Measurements from ENCODE around the gene NCK2.

NCK2 gene

DNA sequence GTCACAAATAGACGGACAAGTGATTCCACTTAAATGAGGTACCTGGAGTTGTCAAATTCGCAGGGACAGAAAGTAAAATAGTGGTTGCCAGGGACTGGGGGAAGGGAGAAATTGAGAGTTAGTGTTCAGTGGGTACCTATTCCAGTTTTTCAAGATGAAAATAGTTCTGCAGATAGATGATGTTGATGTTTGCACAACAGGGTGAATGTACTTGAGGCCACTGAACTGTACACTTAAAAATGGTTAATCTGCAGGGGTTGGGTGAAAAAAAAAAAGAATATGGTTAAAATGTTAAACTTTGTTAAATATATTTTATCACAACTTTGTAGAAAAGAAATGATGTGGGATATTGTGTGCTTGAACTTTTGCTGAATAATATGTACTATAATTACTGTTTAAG lies 102.3 kb downstream of the NCK2 start:
- DNase-seq (ENCODE audit: low spot score), result no peak

DNA sequence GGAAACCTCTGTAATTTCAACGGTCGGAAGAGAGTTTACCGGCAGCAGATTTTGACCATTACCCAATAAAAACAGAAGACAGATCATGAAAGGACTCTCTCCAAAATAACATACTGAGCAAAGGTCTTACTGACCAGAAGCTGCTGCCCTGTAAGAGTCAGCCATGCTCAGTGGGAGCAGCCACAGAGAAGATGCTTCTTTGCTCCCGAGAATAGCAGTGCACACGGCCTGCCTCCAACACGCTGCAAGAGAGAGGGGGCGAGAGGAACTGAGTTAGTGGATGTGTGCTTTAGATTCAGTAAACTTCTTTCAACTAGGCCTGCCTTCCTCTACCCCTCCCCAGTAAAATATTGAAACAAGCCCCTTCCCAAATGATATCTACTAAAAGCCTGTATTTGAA lies 103.7 kb downstream of the NCK2 start:
- DNase-seq (ENCODE audit: low spot score), result no peak

DNA sequence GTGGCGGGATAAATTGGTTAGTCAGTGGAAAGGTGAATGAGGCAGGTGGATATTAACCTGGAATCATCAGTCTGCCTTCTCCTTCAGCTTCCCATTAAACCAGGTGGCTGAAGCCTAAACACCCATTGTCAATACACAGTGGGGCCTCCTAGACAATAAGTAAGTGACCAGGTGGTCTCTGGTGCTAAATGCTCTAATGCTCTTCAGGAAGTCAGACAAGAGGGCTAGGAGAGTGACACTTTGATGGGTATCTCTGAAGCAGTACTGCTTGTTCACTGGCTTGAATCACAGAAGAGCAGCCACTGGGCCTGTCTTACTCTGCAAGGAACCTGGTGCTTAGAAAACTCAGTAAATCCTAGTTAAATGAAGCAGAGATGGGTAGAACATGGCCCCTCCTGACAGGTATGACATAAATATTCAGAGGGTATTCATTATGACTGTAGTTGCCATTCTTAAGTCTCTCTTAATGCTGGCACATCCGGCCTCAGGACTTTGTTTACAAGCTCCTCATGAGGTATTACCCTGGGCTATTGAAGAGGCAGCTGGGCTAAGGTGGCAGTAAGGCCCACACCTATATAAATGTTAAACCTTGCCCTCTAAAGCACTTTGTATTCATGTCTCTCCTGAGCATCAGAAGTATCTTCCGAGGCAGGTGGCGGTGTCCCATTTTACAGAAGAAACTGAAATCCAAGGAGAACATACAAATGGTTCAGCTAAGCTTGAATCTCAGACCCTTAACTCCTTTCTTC lies 104.9 kb downstream of the NCK2 start:
- no peak for DNase-seq (ENCODE audit: low spot score)

DNA sequence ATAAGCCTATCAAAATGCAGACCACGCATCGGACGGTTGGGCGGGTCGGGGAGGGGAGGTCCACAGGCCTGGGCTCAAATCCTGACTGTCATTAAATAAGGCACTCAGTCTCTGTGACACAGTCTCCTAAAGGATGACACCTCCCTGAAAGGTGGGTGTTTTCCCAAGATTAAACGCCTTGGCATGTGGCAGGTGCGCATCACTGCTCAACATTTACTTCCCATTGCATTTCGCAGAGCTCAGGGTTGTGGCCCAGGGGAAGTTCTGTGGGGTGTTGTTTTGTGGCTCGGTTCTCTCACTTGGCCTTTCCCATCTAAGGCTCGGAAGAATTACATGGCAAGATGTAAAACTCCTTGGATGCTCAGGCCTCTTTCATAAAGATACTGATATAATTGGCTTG lies 107.4 kb downstream of the NCK2 start:
- DNase-seq (ENCODE audit: low spot score), result no peak

DNA sequence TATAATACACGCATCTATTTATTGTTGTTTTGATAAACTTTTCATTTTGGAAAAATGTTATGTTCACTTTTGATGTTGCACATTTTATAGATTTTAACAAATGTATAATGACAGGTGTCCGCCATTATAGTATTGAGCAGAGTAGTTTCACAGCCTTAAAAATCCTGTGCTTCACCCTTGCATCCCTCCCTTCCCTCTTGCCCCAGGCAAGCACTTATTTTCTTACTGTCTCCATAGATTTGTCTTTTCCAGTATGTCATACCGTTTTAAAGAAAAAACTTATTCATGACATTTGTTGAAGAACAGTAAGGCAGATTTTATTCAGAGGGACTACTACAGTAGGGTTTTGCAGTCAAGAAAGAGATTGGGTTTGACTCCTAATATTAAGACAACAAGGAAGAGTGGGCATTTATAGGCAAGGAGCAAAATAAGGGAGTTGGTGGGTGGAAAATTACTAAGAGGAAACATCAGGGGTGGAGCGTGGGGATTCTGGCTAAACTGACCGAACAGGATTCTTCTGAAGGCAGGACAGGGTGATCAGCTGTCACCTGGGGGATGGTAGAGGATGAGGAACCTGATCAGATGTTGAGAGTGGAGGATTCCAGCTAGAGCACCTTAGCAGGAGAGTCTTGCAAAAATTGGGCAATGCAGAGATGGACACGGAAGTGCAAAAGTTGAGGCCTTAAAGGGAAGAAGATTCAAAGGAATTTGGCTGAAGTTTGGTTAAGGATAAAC lies 108.8 kb downstream of the NCK2 start:
- no peak for DNase-seq (ENCODE audit: low spot score)

DNA sequence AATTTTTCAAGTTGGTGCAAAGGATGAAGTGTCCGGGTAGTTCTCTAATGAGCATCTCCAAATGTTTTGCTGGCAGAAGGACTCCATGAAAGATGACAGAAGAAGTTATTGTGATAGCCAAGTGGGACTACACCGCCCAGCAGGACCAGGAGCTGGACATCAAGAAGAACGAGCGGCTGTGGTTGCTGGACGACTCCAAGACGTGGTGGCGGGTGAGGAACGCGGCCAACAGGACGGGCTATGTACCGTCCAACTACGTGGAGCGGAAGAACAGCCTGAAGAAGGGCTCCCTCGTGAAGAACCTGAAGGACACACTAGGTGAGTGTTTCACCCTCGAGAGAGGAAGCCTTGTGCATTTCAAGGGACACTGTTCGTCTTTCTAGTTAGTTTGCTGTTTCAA lies 110.3 kb downstream of the NCK2 start:
- no peak for DNase-seq (ENCODE audit: low spot score)

DNA sequence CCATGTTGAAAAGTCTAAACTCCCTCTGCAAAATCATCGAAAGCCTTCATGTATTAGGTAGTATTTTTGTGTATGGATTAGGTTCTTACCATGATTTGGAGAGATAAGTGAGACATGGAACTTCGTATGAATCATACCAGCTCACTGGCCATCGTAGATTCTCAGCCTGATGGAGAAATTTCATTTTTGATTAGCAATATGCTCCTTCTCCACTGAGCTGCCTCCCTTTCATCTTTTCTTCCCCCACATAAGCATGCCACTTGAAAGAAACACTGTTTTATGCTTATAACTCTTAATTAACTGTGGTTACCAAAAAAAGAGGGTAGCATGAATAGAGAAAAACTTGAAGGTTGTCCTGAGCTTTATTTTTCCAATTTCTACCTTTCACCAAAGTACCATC lies 111.9 kb downstream of the NCK2 start:
- DNase-seq (ENCODE audit: low spot score), result no peak

DNA sequence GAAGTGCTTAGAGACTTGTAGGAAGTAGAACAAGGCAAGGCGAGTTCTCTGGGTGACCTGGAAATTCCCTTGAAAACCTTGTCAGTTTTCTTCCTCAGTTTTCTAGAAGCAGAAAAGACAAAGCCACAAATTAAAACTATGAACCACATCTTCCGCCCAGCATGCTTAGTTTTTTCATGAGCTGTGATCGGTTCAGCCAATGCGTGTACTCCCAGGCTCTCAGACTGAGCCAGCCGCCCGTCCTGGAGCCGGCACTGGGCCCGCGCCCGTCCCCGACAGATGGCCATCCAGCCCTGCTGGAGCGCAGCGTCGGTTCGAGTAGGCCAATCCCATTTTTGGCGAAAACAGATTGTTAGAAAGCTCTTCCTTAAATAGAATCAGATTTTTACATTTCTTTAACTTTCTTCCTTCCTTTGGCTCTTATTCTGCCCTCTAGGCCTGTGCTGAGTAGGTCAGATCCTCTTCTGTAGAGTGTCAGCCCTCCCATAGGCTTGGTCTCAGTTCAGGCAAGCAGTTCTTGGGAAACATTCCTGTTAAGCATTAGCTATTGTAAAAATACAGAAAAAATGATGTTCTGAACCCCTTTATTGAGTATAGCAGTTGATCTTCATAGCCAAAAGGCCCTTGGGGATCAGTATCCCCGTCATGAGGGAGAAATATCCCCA lies 112.5 kb downstream of the NCK2 start:
- no peak for DNase-seq (ENCODE audit: low spot score)

DNA sequence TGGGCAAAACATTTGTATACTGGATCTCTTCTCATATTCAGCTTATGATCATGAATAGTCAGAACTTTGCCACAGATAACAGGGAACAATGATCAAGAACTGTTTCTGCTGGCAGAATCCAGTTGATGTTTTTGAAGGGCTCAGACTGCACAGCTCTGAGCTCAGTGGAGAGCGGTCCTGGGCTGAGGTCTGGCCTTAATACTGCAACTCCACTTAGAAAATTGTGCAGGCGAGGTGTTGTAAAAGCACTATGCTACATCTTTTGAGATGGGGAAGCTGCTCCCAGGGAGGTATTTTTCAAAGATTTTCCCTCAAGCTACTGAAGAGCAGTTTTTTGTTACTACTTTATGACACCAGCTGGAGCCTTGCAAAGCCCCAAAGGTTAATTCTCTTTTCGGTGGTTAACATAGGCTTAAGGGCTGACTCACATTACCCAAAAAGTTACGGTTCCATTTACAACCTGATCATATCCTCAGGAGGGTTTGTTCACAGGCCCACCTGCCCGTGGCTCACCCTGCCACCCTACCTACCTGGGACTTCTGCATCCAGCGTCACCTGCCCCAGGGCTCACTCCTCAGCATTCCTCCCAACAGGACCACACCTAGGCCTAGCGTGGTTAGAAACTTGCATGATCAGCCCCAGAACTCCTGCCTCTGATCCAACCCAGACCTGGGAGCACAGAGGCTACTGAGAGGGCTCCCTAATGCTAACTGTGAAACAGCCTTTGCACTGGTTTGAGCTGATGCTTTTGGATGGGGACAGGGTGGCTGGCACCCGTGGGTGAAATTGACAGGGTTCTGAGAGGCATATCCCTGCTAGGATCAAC lies 114.4 kb downstream of the NCK2 start:
- DNase-seq (ENCODE audit: low spot score), result no peak

DNA sequence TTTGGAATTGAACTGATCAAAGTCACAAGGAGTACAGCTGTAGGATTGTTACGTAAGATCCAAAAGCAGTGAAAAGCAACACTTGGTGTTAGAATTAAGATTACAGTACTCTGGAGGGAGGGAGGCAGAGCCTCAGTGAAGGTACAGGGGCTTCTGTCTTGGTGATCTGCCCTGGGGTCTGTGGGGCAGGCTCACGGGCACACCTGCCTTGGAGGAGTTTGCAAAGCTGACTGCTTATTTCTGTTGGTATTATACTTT lies 114.9 kb downstream of the NCK2 start:
- DNase-seq (ENCODE audit: low spot score), result no peak

DNA sequence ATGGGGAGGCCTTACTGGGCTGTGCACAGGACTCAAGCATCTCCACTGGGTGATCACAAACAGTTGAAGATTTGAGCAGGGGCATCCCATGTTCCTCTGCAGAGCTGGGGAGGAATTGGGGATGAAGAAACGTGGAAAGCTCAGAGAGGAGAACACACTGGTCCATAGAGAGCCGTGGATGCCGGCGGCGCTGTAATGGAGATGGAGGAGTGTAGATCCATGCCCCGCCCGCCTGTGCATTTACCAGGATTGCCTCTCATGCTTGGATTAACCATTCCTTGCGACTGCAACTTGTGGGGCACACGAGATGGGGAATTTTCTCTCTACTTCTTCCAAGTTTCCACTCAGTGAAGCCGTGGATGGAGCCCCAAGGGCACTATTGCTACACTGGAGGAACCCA lies 115.9 kb downstream of the NCK2 start:
- no peak for DNase-seq (ENCODE audit: low spot score)

DNA sequence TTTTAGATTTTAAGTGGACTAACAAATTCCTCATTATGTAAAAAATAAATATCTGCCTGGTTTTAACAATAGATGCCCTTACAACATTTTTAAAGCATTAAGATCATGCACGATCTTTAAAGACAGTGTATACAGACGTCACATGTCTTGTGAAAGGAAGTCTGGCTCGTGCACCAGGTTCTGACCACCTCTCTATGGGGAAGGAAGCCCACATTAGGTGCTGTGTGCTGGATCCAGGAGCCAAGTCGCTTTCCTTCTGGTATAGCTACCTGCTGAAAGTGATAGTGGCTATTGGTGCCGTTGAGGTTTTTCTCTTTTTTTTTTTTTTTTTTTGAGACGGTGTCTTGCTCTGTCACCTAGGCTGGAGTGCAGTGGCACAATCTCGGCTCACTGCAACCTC lies 116.5 kb downstream of the NCK2 start:
- no peak for DNase-seq (ENCODE audit: low spot score)

DNA sequence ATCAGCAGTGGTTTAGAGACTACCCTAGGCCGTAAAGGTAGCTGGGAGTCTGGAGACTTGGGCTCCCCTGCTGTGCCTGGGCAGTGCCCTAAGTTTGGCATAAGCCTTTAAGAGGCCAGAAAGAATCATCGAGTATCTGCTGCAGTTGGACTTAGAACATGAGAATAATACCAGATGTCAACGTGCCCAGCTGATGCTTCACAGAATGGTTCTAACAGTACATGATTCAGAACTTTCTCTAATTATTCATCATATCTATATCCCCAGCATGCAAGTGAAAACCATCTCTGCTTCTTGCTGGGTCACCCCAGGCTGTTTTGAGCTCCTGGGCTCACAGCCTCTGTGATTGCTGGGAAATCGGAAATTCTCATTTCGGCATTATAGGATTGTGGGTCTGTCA lies 118.1 kb downstream of the NCK2 start:
- DNase-seq (ENCODE audit: low spot score), result no peak

DNA sequence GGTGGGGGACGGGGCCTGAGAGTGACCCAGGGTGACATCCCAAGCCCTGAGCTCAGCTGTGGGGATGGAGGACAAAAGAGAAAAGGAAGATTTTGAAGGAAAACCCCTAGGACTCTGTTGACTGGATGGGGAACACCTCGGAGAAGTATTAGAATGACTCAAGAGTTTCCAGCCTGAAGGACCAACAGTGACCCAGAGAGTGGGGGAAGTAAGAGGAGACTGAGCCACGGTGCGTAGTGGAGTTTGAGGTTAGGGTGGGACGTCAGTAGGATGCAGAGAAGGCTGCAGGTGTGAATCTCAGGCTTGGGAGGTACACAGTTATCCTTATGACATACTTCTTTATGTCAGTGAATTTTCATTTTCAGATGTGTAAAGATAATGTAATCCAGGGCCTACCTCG lies 119.5 kb downstream of the NCK2 start:
- no peak for DNase-seq (ENCODE audit: low spot score)

DNA sequence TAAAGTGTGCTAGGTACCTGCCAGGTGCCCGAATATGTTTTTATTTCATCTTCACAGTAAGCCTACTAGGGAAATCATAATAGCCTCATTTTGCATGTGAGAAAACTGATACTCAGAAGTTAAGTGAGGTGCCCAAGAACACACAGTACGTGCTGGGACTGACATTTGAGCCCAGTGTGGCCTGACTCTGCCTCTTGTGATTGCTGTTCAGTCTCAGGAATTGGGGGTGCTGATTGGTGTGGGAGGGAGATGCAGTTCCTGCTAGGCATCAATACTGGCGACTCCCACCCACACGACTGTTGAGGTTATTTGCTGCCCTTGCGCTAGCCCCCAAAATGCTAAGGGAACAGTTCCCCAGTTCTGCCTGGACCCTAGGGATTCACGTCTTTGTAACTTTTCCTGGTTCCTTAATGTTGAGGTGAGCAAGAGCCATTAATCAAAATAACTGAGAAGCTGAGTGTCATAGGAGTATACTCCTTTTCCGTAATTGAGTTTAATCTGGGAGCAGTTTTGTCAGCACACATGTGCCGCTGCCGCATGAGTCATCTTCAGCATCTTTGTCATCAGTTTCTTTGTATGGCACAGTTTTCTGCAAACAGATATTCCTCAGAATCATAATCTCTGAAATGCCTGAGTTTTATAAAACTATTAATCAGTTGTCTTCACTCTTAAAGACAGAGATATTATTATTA lies 120.7 kb downstream of the NCK2 start:
- no peak for DNase-seq (ENCODE audit: low spot score)

DNA sequence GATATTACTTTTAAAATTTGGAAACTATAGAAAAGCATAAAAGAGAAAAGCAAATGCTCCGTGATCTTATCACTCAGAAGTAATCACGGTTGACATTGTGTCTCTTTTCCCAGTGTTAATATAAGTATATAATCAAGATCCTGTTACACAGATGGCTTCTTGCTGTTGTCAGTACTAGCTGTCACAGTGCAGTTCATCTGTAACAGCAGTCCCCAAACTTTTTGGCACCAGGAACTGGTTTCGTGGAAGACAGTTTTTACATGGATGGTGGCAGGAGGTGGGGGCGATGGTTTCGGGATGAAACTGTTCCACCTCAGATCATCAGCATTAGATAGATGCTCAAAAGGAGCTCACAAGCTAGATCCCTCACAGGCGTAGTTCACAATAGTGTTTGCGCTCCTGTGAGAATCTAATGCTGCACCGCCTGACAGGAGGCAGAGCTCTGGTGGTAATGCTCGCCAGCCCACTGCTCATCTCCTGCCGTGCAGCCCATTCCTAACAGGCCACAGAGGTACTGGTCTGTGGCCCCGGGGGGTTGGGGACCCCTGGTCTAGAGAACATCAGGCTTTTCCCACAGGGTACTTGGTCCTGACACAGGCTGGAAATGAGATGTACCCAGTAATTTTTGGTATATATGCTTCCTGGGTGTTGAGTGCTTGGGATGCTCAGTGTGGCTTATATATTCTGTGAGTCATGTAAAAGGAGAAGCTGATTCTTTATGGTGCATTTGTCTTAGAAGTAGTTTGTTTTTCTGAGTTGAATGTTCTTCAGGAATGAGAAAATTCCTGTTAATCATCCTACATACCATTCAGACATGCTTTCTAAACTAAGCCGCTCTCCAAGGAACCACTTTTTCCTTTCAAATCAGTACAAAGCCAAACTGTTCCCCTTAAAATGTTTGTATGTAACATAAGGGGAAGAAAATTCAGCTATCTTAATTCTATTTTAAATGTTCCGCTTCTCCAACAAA lies 121.8 kb downstream of the NCK2 start:
- no peak for DNase-seq (ENCODE audit: low spot score)

DNA sequence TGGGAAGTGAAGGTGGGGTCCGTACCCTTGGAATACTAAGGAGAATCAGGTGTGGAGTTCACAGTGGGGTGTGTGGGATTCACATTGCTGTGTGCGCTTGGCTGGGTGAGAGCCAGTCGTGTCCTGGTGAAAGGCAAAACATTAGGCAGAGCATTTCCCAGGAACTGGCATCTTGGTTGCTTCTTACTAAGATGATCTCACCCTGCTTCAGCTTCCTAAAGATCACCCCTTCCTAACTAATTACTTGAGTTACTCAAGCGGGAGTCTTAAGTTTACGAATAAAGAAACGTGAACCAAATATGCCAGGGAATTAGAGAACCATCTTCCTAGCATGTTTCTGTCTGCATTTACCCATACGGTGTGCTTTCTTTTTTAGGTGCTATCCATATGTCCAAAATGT lies 122.9 kb downstream of the NCK2 start:
- DNase-seq (ENCODE audit: low spot score), result no peak

DNA sequence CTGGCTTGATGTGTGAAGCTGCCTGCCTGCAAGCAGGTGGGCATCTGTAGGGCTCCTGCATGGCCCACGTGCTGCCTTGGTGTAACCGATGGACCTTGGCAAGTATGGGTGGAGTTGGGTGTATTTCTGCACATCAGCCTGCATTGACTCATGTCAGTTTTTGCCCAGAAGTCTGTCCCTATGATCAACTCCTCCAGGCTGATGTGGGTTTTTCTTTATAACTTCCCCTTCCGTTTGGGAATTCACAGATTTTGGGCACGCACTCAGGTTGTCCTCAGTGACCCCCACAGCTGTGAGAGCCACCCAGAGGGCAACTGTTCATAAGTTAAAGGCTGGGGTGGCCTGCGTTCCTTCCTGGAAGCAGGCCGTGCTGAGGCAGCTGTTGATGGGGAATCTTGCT lies 123.3 kb downstream of the NCK2 start:
- DNase-seq (ENCODE audit: low spot score), result no peak

DNA sequence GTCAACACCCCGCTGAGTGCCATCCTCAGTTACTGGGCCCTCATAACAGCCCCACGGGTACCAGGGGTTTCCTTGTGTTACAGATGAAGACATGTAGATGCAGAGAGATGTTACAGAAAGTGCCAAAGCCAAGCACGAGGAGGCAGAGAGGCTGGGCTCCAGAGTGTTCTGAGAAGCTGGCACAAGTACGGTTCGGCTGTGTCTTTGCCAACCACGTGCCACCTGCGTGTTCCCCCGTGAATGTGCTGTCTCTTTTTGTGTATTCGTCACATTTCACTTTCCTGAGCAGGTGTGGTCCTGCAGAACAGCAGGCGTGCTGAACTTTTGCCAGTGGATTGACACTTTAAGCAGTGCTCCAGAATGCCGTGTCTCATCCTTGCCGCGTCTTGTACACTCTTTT lies 124.6 kb downstream of the NCK2 start:
- no peak for DNase-seq (ENCODE audit: low spot score)

DNA sequence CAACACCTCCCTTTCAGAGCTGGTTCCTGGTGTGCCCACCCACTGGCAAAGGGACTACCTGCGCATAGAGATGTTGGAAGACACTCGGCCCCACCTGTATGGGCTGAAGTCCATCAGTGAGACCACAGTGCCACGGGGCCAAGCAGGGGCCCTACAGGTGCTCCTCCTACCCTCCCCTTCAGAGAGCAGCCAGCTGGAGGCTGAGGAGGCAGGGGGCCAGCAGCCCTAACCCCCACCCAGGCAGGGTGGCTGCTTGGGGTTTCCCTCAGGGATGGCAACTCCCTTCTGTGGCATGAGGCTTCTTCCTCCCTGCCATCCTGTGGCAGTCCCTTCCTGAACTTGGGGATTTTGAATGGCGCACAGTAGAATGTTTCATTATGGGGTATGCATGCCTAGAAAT lies 125.3 kb downstream of the NCK2 start:
- no peak for DNase-seq (ENCODE audit: low spot score)

DNA sequence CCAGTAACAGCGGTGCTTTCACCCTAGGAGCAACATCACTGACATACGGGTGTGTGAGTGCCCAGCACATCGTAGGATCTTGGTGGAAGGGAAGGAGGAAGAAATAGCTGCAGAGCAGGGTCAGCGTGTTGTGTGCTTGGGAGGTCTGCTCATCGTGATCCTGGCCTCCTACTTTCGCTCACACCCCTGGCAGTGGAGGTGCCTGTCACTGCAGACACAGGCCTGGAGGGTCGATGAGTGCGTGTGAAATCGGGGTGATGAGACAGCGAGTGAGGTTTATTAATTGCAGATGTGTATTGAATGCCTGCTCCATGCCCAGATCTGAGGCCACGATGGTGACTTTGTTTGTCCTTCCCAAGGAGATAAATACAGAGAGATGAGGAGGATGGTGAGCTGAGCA lies 126.1 kb downstream of the NCK2 start:
- DNase-seq (ENCODE audit: low spot score), result no peak
